ENCODE measurements around the gene SOX1.

DNA sequence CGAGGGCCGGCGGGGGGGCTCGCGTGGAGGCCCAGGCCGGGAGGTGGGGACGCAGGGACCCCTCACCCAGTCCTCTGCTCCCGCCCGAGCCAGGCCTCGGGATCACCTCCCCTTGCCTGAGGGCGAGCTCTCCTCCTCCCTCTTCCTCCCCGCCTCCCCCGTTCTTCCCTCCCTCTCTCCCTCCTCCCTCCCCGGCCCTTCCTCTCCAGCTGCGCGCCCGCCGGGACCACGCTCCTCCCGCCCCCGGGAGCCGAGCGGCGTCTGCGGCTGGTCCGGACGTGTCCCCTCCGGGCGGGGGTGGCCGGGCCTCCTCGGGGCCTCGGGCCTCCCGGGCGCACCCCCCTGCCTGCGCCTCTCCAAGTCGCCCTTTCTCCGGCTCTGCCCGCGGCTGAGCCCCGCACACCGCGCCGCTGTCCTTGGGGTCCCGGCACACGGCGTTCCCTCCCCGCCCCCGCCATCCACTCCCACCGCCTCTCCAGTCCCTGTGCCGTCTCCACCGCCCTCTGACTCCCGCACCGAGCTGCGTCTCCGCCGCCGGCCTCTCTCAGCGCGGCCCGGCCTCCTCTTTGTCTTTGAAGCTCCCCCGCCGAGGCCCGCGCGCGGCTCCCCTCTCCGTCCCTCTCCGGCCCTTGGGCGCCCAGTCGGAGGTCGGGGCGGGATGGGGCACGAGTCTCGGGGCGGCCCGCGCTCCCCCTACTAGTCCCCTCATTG lies 5.7 kb downstream of the SOX1 start:
- TF ChIP-seq CTCF (IDR thresholded peaks at IDR 0.05) (no peak), POLR2A (IDR thresholded peaks at IDR 0.05) (no peak), EP300 (IDR thresholded peaks at IDR 0.05) (no peak), POLR2AphosphoS5 (IDR thresholded peaks at IDR 0.05) (no peak)

Data from gastroesophageal sphincter (tissue), 3 donors.